ENCODE measurements around the gene PACRG.

DNA sequence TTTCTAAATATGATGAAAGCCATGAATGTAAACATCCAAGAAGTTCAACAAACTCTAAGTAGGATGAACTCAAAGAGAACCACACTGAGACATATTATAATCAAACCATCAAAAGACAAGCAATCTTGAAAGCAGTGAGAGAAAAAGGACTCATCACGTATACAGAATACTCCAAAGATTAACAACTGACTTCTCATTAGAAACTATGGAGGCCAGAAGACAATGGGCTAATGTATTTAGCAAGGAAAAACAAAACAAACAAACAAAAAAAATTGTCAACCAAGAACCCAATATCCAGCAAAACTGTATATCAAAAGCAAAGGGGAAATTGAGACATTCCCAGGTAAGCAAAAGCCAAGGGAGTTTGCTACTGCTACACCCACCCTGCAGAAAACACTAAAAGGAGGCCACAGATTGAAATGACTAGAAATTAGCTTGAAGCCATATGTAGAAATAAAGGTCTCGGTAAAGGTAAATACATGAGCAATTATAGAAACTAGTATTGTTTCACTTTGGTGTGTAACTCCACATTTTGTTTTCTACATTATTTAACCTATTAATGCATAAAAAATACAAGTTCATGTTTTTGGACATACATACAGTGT, 385.7 kb downstream of the PACRG start:
- TF ChIP-seq, protein P1, sequence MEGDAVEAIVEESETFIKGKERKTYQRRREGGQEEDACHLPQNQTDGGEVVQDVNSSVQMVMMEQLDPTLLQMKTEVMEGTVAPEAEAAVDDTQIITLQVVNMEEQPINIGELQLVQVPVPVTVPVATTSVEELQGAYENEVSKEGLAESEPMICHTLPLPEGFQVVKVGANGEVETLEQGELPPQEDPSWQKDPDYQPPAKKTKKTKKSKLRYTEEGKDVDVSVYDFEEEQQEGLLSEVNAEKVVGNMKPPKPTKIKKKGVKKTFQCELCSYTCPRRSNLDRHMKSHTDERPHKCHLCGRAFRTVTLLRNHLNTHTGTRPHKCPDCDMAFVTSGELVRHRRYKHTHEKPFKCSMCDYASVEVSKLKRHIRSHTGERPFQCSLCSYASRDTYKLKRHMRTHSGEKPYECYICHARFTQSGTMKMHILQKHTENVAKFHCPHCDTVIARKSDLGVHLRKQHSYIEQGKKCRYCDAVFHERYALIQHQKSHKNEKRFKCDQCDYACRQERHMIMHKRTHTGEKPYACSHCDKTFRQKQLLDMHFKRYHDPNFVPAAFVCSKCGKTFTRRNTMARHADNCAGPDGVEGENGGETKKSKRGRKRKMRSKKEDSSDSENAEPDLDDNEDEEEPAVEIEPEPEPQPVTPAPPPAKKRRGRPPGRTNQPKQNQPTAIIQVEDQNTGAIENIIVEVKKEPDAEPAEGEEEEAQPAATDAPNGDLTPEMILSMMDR (IDR thresholded peaks at IDR 0.05; ENCODE audit: low read depth, low read length), result no peak
- TF ChIP-seq MYC (IDR thresholded peaks at IDR 0.05; ENCODE audit: low read depth, low read length) (no peak), POLR2A (IDR thresholded peaks at IDR 0.05; ENCODE audit: extremely low read depth, insufficient read length) (no peak)
- TF ChIP-seq, protein P2, sequence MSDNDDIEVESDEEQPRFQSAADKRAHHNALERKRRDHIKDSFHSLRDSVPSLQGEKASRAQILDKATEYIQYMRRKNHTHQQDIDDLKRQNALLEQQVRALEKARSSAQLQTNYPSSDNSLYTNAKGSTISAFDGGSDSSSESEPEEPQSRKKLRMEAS (IDR thresholded peaks at IDR 0.05; ENCODE audit: low read depth, low read length), result no peak

Data from NB4 (cell line).